Activated CD4-positive, alpha-beta T cell treated with anti-CD3 and anti-CD28 coated beads, Interleukin-2, Interleukin-6, amounts not matched to agents 100 ng/mL and 50 ng/mL, durations not matched to agents 16 hours and 8 hours (primary cell): ENCODE data around the gene OBSCN.
"Not testable (repeated sequence)": the region's sequence is repeated elsewhere in the genome, so short reads cannot be mapped to it uniquely, and the experiment has no call there.

Source experiments
- DNase-seq: peaks from one replicate; pipeline ENCODE4 v3.0.0-alpha.2; 2020

Gene OBSCN

GRCh38 chr1:228265167-228265566, 57.3 kb downstream of the OBSCN start:
- DNase-seq = no peak

- DNase-seq = no peak
Measured at GRCh38 chr1:228267962-228268880, 60.4 kb downstream of the OBSCN start.

GRCh38 chr1:228268881-228269265, 61.0 kb downstream of the OBSCN start:
- DNase-seq = no peak

GRCh38 chr1:228269431-228269830, 61.6 kb downstream of the OBSCN start:
- not testable (repeated sequence) for DNase-seq

GRCh38 chr1:228270032-228270431, 62.2 kb downstream of the OBSCN start:
- DNase-seq = no peak

DNA sequence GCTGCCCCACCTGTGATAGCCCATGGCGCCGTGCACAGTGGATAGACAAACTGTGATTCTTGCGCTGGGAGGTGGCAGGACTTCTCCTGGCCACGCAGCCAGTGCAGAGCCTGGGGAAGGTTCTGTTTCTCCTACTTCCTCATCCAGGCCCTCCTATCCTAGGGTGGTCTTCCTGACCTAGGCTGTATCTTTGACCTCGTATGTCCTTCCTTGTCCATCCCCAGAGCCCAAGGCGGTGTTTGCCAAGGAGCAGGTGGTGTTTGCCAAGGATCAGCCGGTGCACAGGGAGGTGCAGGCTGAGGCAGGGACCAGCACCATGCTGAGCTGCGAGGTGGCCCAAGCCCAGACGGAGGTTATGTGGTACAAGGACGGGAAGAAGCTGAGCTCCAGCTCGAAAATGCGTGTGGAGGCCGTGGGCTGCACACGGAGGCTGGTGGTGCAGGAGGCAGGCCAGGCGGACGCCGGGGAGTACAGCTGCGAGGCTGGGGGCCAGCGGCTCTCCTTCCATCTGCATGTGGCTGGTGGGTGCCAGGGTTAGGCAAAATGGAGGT, 63.9 kb downstream of the OBSCN start:
- no peak for DNase-seq

DNA sequence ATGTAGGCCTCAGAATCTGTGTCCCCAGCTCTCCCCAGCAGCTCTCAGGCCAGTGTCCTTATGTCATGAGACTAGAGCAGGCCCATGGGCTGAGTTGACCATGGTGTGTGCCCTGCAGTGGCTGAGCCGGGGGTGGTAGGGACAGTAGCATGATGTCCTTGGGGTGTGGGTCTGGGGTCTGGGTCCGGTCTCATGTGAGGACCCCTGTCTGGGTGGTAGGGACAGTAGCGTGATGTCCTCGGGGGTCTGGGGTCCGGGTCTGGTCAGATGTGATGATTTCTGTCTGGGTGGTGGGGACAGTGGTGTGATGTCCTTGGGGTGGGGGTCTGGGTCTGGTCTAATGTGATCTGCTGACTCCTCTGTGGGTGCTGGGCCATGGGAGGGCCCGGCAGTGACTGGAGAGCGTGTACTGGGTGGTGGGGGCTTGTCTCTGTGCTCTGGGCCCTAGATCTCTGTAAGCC, 64.5 kb downstream of the OBSCN start:
- DNase-seq = no peak

DNA sequence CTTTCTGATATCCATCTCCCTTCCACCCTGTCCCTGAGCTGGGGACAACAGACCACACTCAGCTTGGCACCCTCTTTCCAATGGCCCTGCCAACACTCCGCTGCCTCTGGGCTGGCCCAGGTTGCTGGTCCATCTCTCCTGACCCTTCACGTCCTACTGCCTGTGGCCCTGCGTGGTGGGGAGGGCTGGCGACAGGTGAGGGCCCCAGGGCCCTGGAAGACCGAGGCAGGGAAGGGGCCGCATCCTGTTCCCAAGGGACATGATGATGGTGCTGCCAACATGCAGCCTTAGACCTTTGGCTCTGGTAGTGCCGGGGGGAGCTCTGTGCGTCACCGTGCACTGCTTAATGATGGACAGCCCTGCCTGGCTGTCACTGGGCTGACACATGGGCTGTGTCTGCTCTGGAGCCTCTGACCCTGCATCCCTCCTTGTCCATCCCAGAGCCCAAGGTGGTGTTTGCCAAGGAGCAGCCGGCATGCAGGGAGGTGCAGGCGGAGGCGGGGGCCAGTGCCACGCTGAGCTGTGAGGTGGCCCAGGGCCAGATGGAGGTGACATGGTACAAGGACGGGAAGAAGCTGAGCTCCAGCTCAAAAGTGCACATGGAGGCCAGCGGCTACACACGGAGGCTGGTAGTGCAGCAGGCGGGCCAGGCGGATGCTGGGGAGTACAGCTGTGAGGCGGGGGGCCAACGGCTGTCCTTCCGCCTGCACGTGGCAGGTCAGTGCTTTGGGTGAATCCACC, 65.2 kb downstream of the OBSCN start:
- no peak for DNase-seq

DNA sequence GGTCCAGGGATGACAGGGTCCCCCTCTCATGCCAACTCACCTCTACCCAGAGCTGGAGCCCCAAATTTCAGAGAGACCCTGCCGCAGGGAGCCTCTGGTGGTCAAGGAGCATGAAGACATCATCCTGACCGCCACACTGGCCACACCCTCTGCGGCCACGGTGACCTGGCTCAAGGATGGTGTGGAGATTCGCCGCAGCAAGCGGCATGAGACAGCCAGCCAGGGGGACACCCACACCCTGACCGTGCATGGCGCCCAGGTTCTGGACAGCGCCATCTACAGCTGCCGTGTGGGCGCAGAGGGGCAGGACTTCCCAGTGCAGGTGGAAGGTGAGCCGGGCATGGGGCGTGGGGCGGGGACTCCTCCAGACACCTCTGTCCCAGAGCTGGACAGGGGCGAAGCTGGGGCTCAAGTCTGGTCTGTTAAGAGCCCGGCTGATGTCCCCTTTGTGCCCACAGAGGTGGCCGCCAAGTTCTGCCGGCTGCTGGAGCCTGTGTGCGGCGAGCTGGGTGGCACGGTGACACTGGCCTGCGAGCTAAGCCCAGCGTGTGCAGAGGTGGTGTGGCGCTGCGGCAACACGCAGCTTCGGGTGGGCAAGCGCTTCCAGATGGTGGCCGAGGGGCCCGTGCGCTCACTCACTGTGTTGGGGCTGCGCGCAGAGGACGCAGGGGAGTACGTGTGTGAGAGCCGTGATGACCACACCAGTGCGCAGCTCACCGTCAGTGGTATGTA, 66.0 kb downstream of the OBSCN start:
- no peak for DNase-seq

DNA sequence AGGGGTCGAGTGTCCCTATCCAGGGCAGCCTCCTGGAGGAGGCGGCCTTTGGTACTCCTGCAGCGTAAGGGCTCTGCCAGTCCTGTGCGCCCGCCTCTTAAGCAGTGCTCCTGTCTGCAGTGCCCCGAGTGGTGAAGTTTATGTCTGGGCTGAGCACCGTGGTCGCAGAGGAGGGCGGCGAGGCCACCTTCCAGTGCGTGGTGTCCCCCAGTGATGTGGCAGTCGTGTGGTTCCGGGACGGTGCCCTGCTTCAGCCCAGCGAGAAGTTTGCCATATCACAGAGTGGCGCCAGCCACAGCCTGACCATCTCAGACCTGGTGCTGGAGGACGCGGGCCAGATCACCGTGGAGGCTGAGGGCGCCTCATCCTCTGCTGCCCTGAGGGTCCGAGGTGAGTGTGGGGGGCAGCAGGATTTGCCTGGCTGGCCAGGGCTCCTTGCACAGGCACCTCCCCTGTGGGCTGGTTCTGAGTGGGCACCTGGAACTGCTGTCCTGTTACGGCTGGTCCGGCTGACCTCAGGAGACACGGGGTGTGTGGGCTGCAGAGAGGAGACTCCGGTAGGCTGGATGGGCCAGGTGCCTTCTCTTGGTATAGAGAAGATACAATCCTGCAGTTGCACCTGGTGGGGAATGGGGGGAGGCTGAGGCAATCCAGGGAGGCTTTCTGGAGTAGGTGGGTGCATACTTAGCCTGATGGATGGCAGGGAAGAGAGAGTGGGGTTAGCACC, 66.8 kb downstream of the OBSCN start:
- no peak for DNase-seq

DNA sequence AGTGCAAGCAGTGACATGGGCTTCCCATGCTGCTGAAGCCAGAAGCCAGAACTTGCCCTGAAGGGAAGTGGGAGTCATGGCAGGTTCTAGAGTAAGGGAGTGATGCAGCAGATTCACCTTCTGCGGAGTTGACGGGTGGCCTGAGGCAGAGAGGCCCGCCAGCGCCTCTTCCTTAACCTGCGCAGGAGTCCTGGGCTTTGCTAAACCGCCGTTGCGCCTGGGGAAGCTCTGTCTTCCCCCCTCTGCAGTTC, 67.3 kb downstream of the OBSCN start:
- no peak for DNase-seq

- DNase-seq = peak; percentile 94
Measured at GRCh38 chr1:228275430-228276173, 67.8 kb downstream of the OBSCN start.

DNA sequence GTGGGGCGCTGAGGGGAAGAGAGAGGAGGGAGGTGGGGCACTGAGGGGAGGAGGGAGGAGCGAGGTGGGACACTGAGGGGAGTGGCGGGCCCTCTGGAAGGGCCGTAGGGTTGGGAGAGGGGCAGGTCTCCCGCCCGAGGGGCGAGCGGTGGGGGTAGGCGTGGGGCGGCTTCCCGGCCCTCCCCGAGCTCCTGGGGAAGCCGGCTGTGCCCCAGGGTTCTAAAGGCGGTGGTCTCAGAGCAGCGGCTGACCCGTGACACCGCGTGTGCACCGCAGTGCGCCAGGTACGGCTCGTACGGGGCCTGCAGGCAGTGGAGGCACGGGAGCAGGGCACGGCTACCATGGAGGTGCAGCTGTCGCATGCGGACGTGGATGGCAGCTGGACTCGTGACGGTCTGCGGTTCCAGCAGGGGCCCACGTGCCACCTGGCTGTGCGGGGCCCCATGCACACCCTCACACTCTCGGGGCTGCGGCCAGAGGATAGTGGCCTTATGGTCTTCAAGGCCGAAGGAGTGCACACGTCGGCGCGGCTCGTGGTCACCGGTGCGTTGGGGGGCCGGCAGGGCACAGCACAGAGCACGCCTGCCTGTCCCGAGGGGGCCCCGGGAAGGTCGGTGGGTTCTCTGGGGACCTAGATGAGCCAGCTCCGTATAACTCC, 68.5 kb downstream of the OBSCN start:
- DNase-seq = no peak

DNA sequence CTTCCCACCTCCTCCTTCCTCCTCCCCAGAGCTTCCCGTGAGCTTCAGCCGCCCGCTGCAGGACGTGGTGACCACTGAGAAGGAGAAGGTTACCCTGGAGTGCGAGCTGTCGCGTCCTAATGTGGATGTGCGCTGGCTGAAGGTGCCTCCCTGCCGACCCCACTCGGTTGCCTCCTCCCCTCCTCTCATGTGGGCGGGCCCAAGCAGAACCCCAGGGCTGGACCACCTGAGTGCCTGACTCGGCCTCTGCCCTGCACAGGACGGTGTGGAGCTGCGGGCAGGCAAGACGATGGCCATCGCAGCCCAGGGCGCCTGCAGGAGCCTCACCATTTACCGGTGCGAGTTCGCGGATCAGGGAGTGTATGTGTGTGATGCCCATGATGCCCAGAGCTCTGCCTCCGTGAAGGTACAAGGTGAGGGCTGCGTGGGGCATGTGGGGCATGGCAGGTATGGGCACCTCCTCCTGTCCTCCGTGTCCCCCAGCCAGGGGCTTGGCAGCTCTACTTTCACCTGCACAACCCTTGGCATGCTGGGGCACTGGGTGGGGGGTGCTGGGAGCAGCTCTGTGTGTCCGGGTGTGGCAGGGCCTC, 69.2 kb downstream of the OBSCN start:
- no peak for DNase-seq

GRCh38 chr1:228277491-228278431, 69.9 kb downstream of the OBSCN start:
- no peak for DNase-seq

GRCh38 chr1:228278432-228278941, 70.6 kb downstream of the OBSCN start:
- DNase-seq = no peak

DNA sequence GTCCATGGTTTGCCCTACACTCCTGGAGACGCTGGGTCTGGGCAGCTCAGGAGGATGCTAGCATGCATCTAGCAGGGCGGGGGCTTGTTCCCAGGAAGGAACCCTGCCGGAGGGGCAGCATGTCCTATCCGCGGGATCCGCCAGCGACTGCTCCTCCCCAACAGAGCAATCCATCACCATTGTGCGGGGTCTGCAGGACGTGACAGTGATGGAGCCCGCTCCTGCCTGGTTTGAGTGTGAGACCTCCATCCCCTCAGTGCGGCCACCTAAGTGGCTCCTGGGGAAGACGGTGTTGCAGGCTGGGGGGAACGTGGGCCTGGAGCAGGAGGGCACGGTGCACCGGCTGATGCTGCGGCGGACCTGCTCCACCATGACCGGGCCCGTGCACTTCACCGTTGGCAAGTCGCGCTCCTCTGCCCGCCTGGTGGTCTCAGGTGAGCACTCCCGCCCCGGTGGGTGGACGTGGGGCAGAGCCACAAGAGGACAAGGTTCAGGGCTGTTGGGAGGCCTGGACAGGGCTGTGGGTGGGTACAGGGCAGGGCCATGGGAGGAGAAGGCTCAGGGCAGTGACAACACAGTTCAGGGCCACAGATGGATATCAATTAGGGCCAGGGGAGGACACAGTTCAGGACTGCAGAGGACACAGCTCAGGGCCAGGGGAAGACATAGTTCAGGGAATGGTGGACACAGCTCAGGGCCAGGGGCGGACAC, 71.3 kb downstream of the OBSCN start:
- DNase-seq = no peak

- no peak for DNase-seq
Measured at GRCh38 chr1:228279722-228280105, 71.9 kb downstream of the OBSCN start.
